ENCODE results near the gene THRA.
A peak's percentile ranks its signal among the peaks of the same experiment; 100 is the strongest.

Gene THRA

DNA sequence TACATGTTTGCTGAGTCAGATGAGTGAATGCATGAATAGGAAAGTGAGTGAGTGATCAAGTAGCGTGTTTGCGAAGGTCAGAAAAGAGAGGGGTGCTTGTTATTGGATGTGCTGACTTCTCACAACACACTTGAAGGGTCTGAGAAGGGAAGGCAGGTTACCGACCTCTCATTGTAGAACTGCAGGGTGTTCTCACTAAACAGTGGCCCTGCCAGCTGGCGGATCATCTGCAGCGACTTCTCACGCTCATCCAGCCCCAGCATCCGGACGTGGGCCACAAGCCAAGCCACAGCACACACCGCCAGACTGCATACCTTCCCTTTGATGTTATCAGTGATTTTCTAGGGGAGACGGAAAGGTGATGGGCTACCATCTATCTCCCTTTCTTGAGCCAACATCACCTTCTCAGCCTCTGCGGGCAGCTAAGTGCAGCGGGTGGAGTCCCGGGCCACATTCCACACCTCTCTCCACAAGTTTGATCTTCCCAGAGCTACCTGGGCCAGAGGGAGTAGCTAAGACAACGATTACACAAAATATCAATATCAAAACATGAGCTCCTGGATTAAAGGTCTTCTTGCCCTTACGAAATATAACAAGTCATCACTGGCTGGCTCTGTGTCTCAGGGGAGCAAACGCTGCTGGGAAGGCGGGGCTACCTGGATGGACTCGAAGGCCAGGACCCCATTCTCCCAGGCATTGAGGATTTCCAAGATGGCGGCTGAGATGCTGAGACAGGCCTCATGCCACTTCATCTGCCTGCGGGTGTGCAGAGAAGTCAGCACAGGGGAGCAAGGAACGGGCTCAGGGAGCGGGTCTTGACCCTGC, 36.6 kb upstream of the THRA start:
- intact Hi-C loops (cut with DNase I; ENCODE audit: low total_unique reads) = no loop called here
- no peak overlapping the region for H3K27ac ChIP-seq

DNA sequence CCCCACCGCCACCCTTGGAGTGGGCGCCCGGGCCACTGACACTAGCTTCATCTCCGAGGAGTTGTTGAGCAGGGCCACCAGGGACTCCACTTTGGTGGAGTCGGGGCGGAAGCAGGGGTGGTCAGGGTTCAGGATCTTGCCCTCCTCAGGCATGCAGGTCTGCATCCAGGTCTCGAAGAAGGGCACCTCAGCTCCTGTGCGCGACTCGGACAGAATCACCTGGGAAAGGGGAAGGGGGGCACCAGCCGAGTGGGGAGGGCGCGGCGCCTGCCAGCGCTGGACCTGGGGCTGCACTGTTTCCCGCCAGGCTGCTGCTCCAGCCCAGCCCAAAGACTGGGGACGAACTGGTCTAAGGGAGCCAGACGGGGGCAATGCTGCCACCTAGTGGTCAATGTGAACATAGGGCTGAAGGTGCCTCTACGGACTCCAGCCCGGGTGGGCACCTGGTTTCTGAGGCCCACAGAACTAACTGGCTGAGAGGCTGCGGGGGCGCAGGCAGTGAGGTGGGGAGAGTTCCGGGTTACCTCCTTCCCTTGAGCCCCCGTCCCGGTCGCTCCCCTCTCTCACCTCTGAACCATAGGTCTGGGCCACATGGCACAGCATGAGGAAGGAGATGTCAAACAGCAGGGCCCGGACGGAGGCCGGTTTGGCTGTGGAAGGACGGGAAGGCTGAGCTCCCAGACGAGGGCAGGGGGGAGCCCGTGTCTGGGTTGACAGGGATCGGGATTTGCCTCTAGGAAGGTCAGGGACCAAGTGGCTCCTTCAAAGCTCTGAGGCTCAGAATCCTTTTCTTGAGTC, 35.8 kb upstream of the THRA start:
- Histone ChIP-seq H3K36me3 (peaks cover 72 to 91% (median 76%) of the 10 kb centered on the region in 3 donors), H3K27ac (peak overlapping the region in 1 of 2 donors; percentile 35)

More for the DNA sequence above, 36.6 kb upstream of the THRA start:
- TF ChIP-seq, protein P1, sequence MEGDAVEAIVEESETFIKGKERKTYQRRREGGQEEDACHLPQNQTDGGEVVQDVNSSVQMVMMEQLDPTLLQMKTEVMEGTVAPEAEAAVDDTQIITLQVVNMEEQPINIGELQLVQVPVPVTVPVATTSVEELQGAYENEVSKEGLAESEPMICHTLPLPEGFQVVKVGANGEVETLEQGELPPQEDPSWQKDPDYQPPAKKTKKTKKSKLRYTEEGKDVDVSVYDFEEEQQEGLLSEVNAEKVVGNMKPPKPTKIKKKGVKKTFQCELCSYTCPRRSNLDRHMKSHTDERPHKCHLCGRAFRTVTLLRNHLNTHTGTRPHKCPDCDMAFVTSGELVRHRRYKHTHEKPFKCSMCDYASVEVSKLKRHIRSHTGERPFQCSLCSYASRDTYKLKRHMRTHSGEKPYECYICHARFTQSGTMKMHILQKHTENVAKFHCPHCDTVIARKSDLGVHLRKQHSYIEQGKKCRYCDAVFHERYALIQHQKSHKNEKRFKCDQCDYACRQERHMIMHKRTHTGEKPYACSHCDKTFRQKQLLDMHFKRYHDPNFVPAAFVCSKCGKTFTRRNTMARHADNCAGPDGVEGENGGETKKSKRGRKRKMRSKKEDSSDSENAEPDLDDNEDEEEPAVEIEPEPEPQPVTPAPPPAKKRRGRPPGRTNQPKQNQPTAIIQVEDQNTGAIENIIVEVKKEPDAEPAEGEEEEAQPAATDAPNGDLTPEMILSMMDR (IDR thresholded peaks at IDR 0.05) = no peak
- H3K36me3 ChIP-seq = peaks cover 68 to 91% (median 74%) of the 10 kb centered on the region in 3 donors
- no peak for DNase-seq
- no peaks in the 10 kb centered on the region for H3K9me3 ChIP-seq
- peaks cover 0 to 35% (median 6%) of the 10 kb centered on the region in 4 donors for H3K4me1 ChIP-seq
- no peak overlapping the region for H3K4me3 ChIP-seq
- no peaks in the 10 kb centered on the region for H3K27me3 ChIP-seq

DNA sequence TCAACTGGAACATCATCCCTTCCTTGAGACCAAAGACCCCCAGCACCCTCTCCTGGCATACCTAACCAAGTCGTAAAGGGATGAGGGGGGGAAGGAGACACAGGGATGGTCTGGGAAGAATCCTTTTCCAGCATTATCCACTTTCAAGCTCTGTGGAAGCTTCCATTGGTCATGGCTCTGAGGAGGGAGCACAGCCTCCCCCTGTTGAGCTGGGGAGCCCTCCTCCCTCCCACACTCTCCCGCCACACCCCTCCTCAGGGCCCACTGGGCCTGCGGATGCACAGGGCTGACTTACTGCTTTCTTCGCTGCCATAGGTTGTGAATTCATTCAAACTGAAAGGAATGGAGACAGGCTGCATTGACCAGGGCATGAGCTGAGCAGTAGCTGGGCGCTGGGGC, 35.2 kb upstream of the THRA start:
- Histone ChIP-seq H3K27ac (peak overlapping the region in 1 of 2 donors; percentile 35), H3K27me3 (no peaks in the 10 kb centered on the region), H3K4me3 (no peak overlapping the region), H3K9me3 (no peaks in the 10 kb centered on the region), H3K36me3 (peaks cover 72 to 91% (median 76%) of the 10 kb centered on the region in 3 donors), H3K4me1 (peaks cover 0 to 34% (median 6%) of the 10 kb centered on the region in 4 donors)
- intact Hi-C loops (cut with DNase I; ENCODE audit: low total_unique reads) = no loop called here
- no peak for DNase-seq
- TF ChIP-seq, protein P1 (IDR thresholded peaks at IDR 0.05) = no peak

More for the DNA sequence above, 35.8 kb upstream of the THRA start:
- no peak overlapping the region for H3K4me3 ChIP-seq
- intact Hi-C loops (cut with DNase I; ENCODE audit: low total_unique reads) = no loop called here
- no peaks in the 10 kb centered on the region for H3K27me3 ChIP-seq
- H3K4me1 ChIP-seq = peaks cover 0 to 34% (median 6%) of the 10 kb centered on the region in 4 donors
- DNase-seq = peak; percentile 76 to 85
- no peaks in the 10 kb centered on the region for H3K9me3 ChIP-seq
- TF ChIP-seq, protein P1 (IDR thresholded peaks at IDR 0.05) = peak; percentile 87 to 92

DNA sequence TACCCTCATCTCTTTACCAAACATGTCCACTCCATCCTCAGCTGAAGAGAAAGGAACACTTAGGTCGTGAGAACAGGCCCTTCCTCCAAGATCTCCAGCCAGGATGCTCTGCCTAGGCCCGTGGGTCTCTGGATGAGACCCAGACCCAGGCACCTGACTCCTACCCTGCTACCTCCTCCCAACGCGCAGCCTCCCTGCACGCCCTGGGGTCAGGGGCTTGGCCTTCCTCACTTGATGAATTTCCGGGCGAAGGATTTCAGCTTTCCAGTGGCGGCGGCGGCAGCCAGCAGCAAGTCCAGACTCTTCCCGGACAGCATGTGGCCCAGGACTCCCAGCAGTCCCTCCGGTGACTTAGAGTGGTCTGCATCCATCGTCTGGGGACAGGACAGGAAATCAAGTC, 34.2 kb upstream of the THRA start:
- peaks cover 0 to 27% (median 6%) of the 10 kb centered on the region in 4 donors for H3K4me1 ChIP-seq
- H3K4me3 ChIP-seq = no peak overlapping the region
- TF ChIP-seq, protein P1 (IDR thresholded peaks at IDR 0.05) = no peak
- H3K36me3 ChIP-seq = peaks cover 75 to 91% (median 79%) of the 10 kb centered on the region in 3 donors
- H3K9me3 ChIP-seq = no peaks in the 10 kb centered on the region
- no peak for DNase-seq
- no peak overlapping the region for H3K27ac ChIP-seq
- H3K27me3 ChIP-seq = no peaks in the 10 kb centered on the region
- intact Hi-C loops (cut with DNase I; ENCODE audit: low total_unique reads) = no loop called here

DNA sequence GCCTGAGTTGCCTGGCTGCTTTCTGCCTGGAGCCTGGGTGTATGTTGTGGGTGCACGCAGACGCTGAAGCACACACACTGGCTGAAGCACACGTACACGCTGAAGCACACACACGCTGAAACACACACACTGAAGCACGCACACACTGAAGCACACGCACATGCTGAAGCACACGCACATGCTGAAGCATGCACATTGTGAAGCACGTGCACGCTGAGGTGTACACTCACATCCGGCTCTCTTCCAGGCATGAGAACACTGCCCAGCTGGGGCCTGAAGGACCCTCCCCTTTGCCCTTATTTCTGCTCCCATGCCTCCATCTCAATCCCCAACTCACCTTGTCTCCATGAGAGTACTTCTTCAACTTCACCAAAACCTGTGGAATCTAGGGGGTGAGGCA, 31.1 kb upstream of the THRA start:
- Histone ChIP-seq H3K36me3 (peaks cover 55 to 91% (median 87%) of the 10 kb centered on the region in 3 donors), H3K9me3 (no peaks in the 10 kb centered on the region), H3K27ac (no peak overlapping the region), H3K4me1 (peaks cover 0 to 22% (median 5%) of the 10 kb centered on the region in 4 donors), H3K27me3 (no peaks in the 10 kb centered on the region), H3K4me3 (no peak overlapping the region)
- no peak for DNase-seq
- TF ChIP-seq, protein P1 (IDR thresholded peaks at IDR 0.05) = no peak
- intact Hi-C loops (cut with DNase I; ENCODE audit: low total_unique reads) = no loop called here

Data from tibial artery (tissue), 4 donors.